Mucosa of descending colon (tissue), 3 donors: ENCODE data around the gene PRAME. TPM values are rescaled to one million over a fixed set of nuclear protein-coding genes. Genes with fewer than 3 reads are reported as not detected.
"Not testable (repeated sequence)": the region's sequence is repeated elsewhere in the genome, so short reads cannot be mapped to it uniquely, and the experiment has no call there.

Experiments
- ATAC-seq: fragments of 200-7000 bp; cut with Tn5 transposase; one replicate; pipeline ENCODE4 v1.9.1; 2020; ENCODE audit warnings: mild to moderate bottlenecking, moderate library complexity
- DNase-seq, 3 donors: peaks; one replicate each; pipeline ENCODE4 v3.0.0-alpha.2; 2020
- H3K36me3 ChIP-seq: fragments of 200-600 bp; one replicate; pipeline ENCODE4 v1.8.0; 2021; ENCODE audit warnings: low read depth, mild to moderate bottlenecking
- H3K4me1 ChIP-seq: fragments of 200-600 bp; one replicate; pipeline ENCODE4 v1.8.0; 2021; ENCODE audit warnings: low read depth, mild to moderate bottlenecking
- H3K4me3 ChIP-seq: fragments of 200-600 bp; one replicate; pipeline ENCODE4 v1.8.0; 2021; ENCODE audit warnings: mild to moderate bottlenecking
- H3K9me3 ChIP-seq: fragments of 200-600 bp; one replicate; pipeline ENCODE4 v1.8.0; 2021; ENCODE audit warnings: mild to moderate bottlenecking
- intact Hi-C, 2 donors: fragments of 100-400 bp; cut with DNase I in 1 of 2; cut with micrococcal nuclease in 1 of 2; formaldehyde crosslinking; loops; one replicate each; pipeline versions ENCODE4 v1.11.0 to v1.11.1; 2022; cut with DNase I, micrococcal nuclease
- long read RNA-seq, 2 donors: library from polyadenylated mRNA; unstranded; transcript quantifications; one replicate each; pipeline ENCODE4 v2.0.0, GENCODE V29; 2019 to 2021
- total RNA-seq, 3 donors: library from RNA; stranded (reverse); fragmentation: NEBNext Ultra II Directional in 2 of 3; extraction: Animal tissue kit (Norgen Biotek cat#: 25700) in 2 of 3; gene quantifications; one replicate each; pipeline versions ENCODE4 v1.2.1 to v1.2.4, GENCODE V29; 2021 to 2023
- TF ChIP-seq, protein P1 (sequence below): fragments of 200-600 bp; IDR thresholded peaks from one replicate; pipeline ENCODE4 v1.8.0; 2022; ENCODE audit warnings: antibody characterized with exemption, mild to moderate bottlenecking
- donor health status: DM: no; HTN: no; CAD: no; lungs with moderate emphysema.
- donor health status: DM: no; HTN: no; CAD: no.
- donor health status: DM: no; HTN: yes; CAD: no.

Gene PRAME, protein sequence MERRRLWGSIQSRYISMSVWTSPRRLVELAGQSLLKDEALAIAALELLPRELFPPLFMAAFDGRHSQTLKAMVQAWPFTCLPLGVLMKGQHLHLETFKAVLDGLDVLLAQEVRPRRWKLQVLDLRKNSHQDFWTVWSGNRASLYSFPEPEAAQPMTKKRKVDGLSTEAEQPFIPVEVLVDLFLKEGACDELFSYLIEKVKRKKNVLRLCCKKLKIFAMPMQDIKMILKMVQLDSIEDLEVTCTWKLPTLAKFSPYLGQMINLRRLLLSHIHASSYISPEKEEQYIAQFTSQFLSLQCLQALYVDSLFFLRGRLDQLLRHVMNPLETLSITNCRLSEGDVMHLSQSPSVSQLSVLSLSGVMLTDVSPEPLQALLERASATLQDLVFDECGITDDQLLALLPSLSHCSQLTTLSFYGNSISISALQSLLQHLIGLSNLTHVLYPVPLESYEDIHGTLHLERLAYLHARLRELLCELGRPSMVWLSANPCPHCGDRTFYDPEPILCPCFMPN
- under 1 TPM in 1 of 3 donors, not detected in 2; 0.22 TPM for total RNA-seq
- long read RNA-seq, donor 1: 0 reads
- long read RNA-seq, donor 2: 0 reads

DNA sequence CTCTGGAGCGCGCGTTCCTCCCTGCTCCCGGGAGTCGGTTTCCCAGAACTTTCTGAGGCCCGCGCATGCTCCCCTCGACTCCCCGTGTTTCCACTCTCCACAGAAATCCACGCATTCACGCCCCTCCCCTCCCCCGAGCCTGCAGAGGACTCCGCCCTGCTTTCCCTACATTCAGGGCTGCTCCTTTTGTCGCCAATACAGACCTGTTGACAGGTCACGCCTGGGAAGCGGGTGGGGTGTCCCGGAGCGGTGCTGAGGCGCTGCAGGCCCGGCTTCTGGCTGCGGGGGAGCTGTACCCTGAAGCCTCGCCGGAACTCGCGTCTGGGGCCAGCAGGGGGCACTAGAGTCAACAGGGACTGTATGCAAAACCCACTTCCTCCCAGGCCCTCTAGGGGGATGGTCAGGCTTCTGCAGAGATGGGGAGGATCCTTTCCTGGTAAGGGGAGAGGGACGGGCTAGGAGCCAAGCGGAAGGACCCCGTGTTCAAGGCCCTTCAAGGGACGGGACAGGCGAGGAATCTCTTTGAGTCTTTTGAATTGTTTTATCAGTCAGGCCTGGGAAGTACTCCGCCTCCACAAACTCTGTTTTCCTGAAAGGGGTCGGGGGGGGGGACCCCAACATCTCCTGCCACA, at the start of gene PRAME:
Gene PRAME, minus strand, starts transcription at position 294 of the 632 bp plus-strand sequence. CDS start 2,433 bp downstream, outside the sequence.
- ATAC-seq (peak; percentile 94), DNase-seq (peak; percentile 73 to 79 (median 74))
- TF ChIP-seq, protein P1, sequence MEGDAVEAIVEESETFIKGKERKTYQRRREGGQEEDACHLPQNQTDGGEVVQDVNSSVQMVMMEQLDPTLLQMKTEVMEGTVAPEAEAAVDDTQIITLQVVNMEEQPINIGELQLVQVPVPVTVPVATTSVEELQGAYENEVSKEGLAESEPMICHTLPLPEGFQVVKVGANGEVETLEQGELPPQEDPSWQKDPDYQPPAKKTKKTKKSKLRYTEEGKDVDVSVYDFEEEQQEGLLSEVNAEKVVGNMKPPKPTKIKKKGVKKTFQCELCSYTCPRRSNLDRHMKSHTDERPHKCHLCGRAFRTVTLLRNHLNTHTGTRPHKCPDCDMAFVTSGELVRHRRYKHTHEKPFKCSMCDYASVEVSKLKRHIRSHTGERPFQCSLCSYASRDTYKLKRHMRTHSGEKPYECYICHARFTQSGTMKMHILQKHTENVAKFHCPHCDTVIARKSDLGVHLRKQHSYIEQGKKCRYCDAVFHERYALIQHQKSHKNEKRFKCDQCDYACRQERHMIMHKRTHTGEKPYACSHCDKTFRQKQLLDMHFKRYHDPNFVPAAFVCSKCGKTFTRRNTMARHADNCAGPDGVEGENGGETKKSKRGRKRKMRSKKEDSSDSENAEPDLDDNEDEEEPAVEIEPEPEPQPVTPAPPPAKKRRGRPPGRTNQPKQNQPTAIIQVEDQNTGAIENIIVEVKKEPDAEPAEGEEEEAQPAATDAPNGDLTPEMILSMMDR: peak; percentile 63
- intact Hi-C loops: no loop called here
- Histone ChIP-seq H3K4me3 (no peak within 1 kb of the TSS), H3K9me3 (no peaks in the 10 kb centered on the region), H3K36me3 (no peaks in the 10 kb centered on the region), H3K4me1 (no peaks in the 10 kb centered on the region)

DNA sequence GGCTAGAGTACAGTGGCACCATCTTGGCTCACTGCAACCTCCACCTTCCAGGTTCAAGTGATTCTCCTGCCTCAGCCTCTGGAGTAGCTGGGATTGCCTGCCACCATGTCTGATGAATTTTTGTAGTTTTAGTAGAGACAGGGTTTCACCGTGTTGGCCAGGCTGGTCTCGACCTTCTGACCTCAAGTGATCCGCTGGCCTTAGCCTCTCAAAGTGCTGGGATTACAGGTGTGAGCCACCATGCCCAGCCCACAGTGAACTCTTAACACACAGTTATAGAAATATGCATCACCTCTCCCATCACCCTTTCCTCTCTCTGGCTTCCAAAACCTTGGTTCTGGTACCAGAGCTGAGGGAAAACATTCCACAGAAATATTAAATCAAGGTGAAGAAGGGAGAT, 49.0 kb upstream of the PRAME start:
- ATAC-seq, intact Hi-C loops: not testable (repeated sequence)

DNA sequence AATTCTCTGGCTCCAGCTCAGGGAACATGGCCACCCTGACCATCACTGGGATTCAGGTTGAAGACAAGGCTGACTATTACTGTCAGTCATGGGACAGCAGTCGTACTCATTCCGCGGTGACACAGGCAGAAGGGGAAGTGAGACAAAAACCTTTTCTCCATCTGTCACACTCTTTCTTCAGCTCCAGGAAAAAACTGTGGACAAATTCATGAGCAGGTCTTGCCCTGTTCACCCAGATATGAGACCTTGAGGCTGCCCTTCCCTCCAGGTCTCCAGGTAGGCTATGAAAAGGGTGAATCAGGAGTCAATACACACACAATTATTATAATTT, 46.0 kb upstream of the PRAME start:
- TF ChIP-seq, protein P1: no peak
- Histone ChIP-seq H3K4me3 (no peak overlapping the region), H3K4me1 (no peaks in the 10 kb centered on the region), H3K9me3 (no peaks in the 10 kb centered on the region), H3K36me3 (no peaks in the 10 kb centered on the region)
- DNase-seq: no peak
- intact Hi-C loops: no loop called here
- ATAC-seq: no peak

More for the DNA sequence above, 49.0 kb upstream of the PRAME start:
- not testable (repeated sequence) for H3K9me3 ChIP-seq, H3K36me3 ChIP-seq, DNase-seq, H3K4me3 ChIP-seq, H3K4me1 ChIP-seq

DNA sequence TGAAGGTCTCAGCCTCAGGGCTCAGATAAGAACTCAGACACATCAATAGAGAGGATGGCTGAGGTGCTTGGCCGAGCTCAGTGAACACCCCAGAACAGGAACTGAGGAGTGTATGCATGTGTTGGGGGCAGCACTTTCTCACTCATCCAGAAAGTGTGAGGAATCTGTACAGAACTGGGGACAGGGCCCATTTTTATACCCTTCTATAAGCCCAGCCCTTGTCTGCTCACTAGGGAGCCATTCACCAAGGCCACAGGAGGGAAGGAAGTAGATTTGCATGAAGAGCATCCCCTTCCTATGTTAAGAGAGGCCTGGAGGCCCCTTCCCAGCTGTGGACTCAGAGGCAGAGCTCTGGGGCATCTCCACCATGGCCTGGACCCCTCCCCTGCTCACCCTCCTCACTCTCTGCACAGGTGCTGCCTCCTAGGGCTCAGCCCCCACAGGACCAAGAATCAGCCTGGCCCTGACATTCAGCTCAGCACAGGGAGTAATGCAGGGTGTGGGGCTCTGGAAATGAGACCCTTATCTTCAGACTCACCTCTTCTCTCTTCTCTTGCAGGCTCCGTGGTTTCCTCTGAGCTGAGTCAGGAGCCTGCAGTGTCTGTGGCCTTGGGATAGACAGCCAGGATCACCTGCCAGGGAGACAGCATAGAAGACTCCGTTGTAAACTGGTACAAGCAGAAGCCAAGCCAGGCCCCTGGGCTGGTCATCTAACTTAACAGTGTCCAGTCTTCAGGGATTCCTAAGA, 45.4 kb upstream of the PRAME start:
- Histone ChIP-seq H3K4me1 (no peaks in the 10 kb centered on the region), H3K36me3 (no peaks in the 10 kb centered on the region), H3K9me3 (no peaks in the 10 kb centered on the region), H3K4me3 (no peak overlapping the region)
- ATAC-seq: no peak
- TF ChIP-seq, protein P1: no peak
- intact Hi-C loops: no loop called here
- no peak for DNase-seq

DNA sequence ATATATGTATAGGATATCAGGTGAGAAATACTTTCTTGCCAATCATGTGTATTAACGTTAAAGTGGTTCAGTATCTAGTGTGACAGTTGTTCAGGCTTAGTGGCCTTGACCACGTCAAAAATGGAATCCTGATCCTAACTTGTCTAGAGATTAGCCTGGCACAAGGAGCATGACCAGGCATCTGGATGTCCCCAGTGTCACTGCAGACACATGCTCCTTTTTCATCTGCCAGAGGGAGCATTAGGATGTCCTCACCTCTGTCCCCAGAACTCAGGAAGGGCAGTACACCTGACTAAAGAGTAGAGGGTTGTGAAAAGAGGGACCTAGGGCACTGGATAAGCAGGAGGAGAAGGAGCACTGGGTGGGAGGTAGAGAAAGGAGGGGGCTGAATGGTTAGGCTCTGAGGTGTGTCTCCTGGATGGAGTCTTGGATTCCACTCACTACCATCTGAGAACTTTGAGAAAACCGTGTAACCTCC, 44.4 kb upstream of the PRAME start:
- no peak overlapping the region for H3K4me3 ChIP-seq
- H3K36me3 ChIP-seq: no peaks in the 10 kb centered on the region
- ATAC-seq: no peak
- DNase-seq: no peak
- TF ChIP-seq, protein P1: no peak
- intact Hi-C loops: no loop called here
- no peaks in the 10 kb centered on the region for H3K4me1 ChIP-seq
- H3K9me3 ChIP-seq: no peaks in the 10 kb centered on the region
